Activated T-helper 1 cell treated with Interleukin-2 at 50 U/mL for 16 hours (primary cell): Measurements from ENCODE around the gene SCG2.

Experiments used
- DNase-seq: peaks from one replicate; pipeline ENCODE4 v3.0.0-alpha.2; 2020; ENCODE audit warnings: low read depth

Gene SCG2

GRCh38 chr2:223570784-223571183 is 31.4 kb downstream of the SCG2 start:
- no peak for DNase-seq

- DNase-seq: no peak
Measured at GRCh38 chr2:223566396-223566795, 35.8 kb downstream of the SCG2 start.

- no peak for DNase-seq
Measured at GRCh38 chr2:223563462-223563861, 38.7 kb downstream of the SCG2 start.

- no peak for DNase-seq
Measured at GRCh38 chr2:223562078-223562477, 40.1 kb downstream of the SCG2 start.

- DNase-seq: no peak
Measured at GRCh38 chr2:223560749-223561435, 41.3 kb downstream of the SCG2 start.

GRCh38 chr2:223558970-223559369 is 43.2 kb downstream of the SCG2 start:
- no peak for DNase-seq

- no peak for DNase-seq
Measured at GRCh38 chr2:223554923-223555322, 47.2 kb downstream of the SCG2 start.

- DNase-seq: no peak
Measured at GRCh38 chr2:223549215-223549614, 52.9 kb downstream of the SCG2 start.

GRCh38 chr2:223548194-223548593 is 54.0 kb downstream of the SCG2 start:
- DNase-seq: no peak
